Activated T-helper 9 cell treated with anti-CD3 and anti-CD28 coated beads, Interleukin-2, amount 50 U/mL, for 16 hours (primary cell): Measurements from ENCODE around the gene STRA6.

Experiments
- DNase-seq: peaks from one replicate; pipeline ENCODE4 v3.0.0-alpha.2; 2020; ENCODE audit warnings: low read depth

STRA6 gene

DNA sequence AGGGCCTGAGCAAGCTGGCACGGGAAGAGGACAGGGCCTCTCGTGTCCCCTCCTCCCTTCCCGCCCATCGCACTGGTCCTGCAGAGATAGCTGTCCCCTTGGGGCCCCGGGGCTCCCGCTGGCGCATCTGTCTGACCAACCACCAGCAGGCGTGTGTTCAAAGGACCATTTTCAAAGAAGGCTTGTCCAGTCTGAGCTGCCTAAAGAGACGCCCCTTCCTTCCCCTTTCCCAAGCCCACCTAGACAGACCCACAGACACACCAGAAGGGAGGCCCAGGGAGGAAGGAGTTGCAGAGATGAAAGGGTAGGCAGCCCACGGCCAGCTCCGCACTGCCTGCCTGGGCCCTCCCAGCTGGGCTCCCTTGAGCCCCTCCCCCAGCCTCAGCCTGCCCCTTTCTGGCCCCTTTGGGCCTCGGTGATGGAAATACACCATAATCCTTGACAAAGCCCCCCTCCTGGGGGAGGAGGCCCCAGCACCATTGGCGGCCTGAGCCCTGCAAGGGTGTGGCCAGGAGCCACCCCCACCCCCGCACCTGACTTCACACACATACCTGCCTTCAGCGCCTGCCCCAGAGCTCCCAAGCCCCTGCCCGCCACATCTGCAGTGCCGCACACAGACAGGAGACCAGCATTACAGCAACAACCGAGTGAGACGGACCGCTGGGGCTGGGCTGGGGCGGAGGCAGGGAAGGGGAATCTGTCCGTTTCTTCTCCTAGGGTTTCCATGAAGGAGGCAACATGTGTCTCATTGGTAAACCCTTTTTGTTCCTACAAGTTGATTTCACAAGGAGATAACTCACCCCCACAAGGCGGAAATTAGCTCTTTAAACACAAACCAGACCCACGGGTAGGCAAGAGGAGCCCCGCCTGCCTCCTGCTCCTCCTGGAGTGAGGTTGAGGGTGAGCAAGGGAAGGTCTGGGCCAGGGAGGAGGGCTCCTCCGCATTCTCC, at the start of gene STRA6:
TSS of gene STRA6 (minus strand) at position 336 of the 950 bp plus-strand sequence. CDS start 520 bp downstream, outside the sequence.
- DNase-seq: no peak

DNA sequence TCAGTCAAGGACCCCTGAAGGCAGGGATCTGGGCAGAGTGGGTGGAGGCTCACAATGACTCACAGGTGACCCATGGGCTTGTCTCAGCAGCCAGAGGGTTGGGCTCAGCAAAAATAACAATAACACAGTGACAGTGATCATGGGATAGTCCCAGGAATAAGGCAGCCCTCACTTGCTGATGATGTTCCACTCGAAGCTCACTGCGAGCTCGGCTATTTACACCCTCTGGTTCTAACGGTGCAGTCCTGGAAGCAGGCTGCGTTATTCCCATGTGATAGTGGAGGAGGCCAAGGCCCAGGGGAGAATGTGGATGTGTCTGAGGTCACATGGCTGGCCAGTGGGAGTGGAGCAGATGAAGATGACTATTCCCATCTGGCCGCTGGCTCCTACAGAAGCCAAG, 49.7 kb upstream of the STRA6 start:
- DNase-seq: no peak

GRCh38 chr15:74251131-74251811, 48.7 kb upstream of the STRA6 start:
- DNase-seq: no peak

GRCh38 chr15:74250266-74250665, 47.7 kb upstream of the STRA6 start:
- no peak for DNase-seq

DNA sequence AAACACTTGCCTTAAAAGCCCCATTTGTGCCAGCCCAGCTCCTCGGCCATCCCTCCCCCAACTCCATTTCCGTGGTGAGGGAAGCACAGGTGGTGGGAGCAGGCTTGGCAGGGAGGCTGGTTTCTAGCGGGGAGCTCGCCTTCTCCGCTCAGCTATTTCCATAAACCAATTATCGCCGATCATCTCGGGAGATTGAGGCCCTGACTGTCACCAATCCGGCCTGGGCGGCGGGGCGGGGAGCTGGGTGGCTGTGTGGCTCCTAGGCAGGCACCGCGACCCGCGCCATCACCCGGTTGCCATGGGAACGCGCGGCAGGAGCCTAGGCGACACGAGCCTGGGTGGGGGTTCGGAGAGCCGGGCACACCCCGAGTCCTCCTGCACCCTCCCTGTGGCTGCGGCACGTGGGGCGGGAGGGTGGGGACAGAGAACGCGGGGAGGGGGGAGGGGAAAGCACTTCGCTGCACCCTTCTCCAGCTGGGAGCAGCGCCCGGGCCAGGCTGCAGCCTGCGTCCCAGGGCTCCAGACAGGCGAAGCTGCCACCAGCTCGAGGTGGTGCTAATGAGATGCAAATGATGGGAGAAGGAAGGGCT, 42.9 kb upstream of the STRA6 start:
- DNase-seq: no peak

GRCh38 chr15:74244822-74245341, 42.3 kb upstream of the STRA6 start:
- DNase-seq: no peak

GRCh38 chr15:74243431-74243830, 40.8 kb upstream of the STRA6 start:
- no peak for DNase-seq

- DNase-seq: no peak
Measured at GRCh38 chr15:74242441-74243185, 40.0 kb upstream of the STRA6 start.

GRCh38 chr15:74240897-74241614, 38.5 kb upstream of the STRA6 start:
- no peak for DNase-seq

DNA sequence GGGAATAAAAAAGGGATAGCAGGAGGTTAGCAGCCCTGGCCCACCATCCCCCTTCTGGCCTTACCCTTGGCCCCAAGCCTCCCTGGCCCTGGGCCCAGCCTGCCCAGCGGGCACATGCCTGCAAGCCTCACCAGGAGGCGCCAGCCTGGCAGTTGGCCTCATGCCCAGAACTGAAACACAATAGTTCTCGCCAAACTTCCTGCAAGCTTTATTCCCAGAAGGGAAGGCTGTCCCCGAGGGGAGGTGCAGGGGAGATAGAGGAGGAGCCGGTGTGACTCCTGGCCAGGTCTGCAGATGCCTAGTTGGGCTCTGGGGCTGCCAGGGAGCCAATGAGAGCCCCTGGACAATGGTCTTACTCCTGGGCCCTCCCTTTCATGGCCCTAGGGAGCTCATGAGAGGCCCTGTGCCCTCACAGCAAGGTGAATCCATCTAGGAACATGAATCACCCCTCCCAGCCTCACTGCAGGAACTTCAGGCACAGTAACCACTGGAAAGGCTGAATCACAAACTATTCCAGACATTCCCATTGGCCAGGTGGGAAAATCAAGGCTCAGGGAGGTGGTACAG, 37.5 kb upstream of the STRA6 start:
- DNase-seq: no peak

DNA sequence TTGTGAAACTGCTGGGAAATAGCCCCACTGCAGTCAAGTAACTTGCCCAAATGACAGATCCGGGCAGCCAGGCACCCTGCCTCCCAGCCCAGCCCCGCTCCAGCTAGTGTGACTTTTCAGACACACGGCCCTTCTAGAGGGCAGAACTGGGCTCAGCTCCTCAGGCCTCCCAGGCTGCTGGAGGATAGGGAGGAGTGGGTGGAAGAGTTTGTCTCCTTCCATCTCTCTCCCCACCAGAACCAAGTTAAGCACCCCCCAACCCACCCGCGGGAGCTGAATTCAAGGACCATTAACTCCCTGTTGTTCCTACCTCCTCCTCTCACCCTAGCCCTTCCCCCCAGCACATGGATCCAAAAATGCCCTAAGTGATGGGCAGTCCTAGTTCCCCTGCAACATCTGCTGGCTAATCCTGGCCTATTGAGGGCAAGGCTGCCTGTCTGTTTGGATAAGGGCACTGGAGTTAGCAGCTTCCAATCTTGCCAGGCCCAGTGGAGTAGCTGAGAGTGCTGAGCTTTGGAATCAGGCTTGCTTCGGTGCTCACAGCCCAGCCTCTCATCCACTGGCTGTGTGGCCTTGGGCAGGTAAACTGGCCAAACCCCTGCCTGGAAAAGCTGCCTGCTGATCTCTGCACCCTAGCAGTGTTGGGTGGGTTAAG, 36.6 kb upstream of the STRA6 start:
- no peak for DNase-seq

- no peak for DNase-seq
Measured at GRCh38 chr15:74235962-74236361, 33.4 kb upstream of the STRA6 start, which contains the start of gene CCDC33. Gene CCDC33 (plus strand): TSS chr15:74236326. CDS start chr15:74236720, 394 bp downstream.

- no peak for DNase-seq
Measured at GRCh38 chr15:74234598-74234875, 31.9 kb upstream of the STRA6 start.

GRCh38 chr15:74233851-74234597, 31.4 kb upstream of the STRA6 start:
- no peak for DNase-seq

DNA sequence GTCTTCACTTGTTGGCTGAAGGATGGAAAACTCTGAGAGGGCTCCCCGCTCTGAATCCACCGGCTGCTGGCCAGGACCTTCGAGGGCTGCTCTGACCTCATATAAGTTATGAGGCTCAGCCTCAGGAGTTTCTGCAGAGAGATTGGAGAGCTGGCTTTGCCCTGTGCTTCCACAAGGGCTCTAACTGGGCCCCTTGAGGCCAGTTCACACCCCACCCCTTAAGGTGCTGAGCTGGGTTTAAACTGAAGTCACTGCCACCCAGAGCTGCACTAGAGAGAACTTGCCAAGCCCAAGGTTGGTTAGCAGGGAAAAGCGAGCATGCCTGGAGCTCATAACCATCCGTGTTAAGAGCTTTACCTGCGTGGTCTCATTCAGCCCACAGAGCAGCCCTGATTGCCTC, 30.8 kb upstream of the STRA6 start:
- DNase-seq: no peak

DNA sequence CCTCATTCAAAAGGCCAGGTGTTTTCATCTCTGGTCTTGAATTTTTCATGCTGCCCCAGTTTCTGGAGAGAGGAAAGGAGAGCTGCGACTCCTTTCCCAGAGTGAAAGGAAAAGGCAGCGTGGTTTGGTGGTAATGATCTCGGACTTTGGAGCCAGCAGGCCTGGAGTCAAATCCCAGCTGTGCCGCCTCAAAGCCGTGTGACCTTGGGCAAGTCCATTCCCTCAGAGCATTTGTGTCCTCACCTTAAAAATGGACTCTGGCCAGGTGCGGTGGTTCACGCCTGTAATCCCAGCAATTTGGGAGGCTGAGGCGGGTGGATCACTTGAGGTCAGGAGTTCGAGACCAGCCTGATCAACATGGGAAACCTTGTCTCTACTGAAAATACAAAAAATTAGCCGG, 28.9 kb upstream of the STRA6 start:
- DNase-seq: no peak

- DNase-seq: no peak
Measured at GRCh38 chr15:74229686-74230085, 27.1 kb upstream of the STRA6 start.

DNA sequence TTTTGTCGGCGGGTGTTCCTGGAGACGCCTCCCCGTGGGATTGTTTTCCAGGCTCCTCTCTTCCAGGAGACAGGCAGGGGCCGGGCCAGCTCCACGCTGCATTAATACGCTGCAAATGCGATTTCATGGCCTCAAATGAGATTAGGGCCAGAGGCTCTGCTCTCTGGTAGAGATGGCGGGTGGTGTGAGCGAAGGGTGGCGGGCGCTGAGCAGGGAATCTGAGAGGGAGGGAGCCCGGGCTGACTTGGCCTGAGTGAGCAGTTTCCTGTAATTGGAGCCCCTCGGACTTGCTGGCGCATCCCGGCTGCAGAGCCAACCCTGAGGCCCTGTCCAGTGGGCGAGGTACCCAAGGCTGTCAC, 26.1 kb upstream of the STRA6 start:
- no peak for DNase-seq

- no peak for DNase-seq
Measured at GRCh38 chr15:74227968-74228722, 25.6 kb upstream of the STRA6 start.
